Ectodermal cell (in vitro differentiated cells): Measurements from ENCODE around the gene KDM4C.
"Not testable (repeated sequence)": the region's sequence is repeated elsewhere in the genome, so short reads cannot be mapped to it uniquely, and the experiment has no call there.

Experiments used
- H3K27ac ChIP-seq: 2 replicates; pipeline ENCODE4 v1.7.0; 2013; ENCODE audit warnings: mild to moderate bottlenecking, low read depth, low read length; ENCODE audit not compliant: insufficient read depth, poor library complexity, severe bottlenecking
- H3K27me3 ChIP-seq: 2 replicates; pipeline ENCODE4 v1.7.0; 2013; ENCODE audit warnings: mild to moderate bottlenecking, low read length; ENCODE audit not compliant: insufficient read depth, control insufficient read depth, poor library complexity, severe bottlenecking
- H3K36me3 ChIP-seq: one replicate; pipeline ENCODE4 v1.7.0; 2013; ENCODE audit warnings: low read length; ENCODE audit not compliant: control insufficient read depth, insufficient read depth
- H3K4me1 ChIP-seq: one replicate; pipeline ENCODE4 v1.7.0; 2013; ENCODE audit warnings: low read length; ENCODE audit not compliant: control insufficient read depth, insufficient read depth
- H3K4me3 ChIP-seq: 2 replicates; pipeline ENCODE4 v1.7.0; 2013; ENCODE audit warnings: low read depth, low read length, control low read depth; ENCODE audit not compliant: insufficient read depth
- H3K9me3 ChIP-seq: 2 replicates; pipeline ENCODE4 v1.7.0; 2013; ENCODE audit warnings: mild to moderate bottlenecking, low read length, moderate library complexity; ENCODE audit not compliant: control insufficient read depth
- WGBS, 2 experiments: methylation state at CpG; one replicate each; pipeline ENCODE4 v1.1.7; 2013; ENCODE audit warnings: missing lambda C conversion rate in 2 of 2; 5-methylcytosine and 5-hydroxymethylcytosine counted together

Gene KDM4C

GRCh38 chr9:6946583-6947166 lies 188.9 kb downstream of the KDM4C start:
- Histone ChIP-seq H3K27ac (no peak overlapping the region), H3K4me1 (no peaks in the 10 kb centered on the region), H3K27me3 (no peaks in the 10 kb centered on the region), H3K36me3 (no peaks in the 10 kb centered on the region), H3K4me3 (no peak overlapping the region), H3K9me3 (no peaks in the 10 kb centered on the region)
- WGBS, 2 experiments = 100% methylated on average over 1 to 3 of the region's 3 CpGs

- not testable (repeated sequence) for H3K9me3 ChIP-seq, H3K4me3 ChIP-seq, H3K27ac ChIP-seq, H3K4me1 ChIP-seq, H3K27me3 ChIP-seq, H3K36me3 ChIP-seq
- 95 to 97% methylated on average over 31 of the region's 31 CpGs for WGBS, 2 experiments
Measured at GRCh38 chr9:6948921-6949320, 191.1 kb downstream of the KDM4C start.

- H3K27ac ChIP-seq = peak overlapping the region; percentile 53
- peaks cover 22% of the 10 kb centered on the region for H3K4me1 ChIP-seq
- no peak overlapping the region for H3K4me3 ChIP-seq
- no peaks in the 10 kb centered on the region for H3K27me3 ChIP-seq
- WGBS, 2 experiments = 65 to 71% methylated on average over 7 of the region's 7 CpGs
- no peaks in the 10 kb centered on the region for H3K36me3 ChIP-seq
- no peaks in the 10 kb centered on the region for H3K9me3 ChIP-seq
Measured at GRCh38 chr9:6955251-6955921, 197.6 kb downstream of the KDM4C start.

DNA sequence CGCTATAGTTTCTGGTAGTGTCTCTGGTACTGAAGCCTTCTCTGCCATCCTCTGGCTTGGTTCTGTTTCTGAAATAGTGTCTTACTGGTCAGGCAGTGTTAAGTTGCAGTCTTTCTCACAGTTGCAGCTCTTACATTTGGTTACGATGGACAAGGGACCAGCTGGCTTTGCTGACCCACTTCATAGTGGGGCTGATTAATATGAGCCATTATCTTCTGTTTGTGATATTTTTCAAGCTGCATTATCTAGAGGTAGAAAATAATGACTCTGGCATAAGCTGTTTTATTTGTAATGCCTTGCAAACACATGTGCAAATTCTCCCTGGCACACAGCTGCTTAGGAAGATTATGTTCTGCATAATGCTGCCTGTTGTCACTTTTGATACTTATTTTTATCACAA lies 199.1 kb downstream of the KDM4C start:
- no peaks in the 10 kb centered on the region for H3K9me3 ChIP-seq
- no peaks in the 10 kb centered on the region for H3K36me3 ChIP-seq
- H3K27ac ChIP-seq = no peak overlapping the region
- H3K4me3 ChIP-seq = no peak overlapping the region
- peaks cover 22% of the 10 kb centered on the region for H3K4me1 ChIP-seq
- no peaks in the 10 kb centered on the region for H3K27me3 ChIP-seq
- 82 to 88% methylated on average over 2 of the region's 2 CpGs for WGBS, 2 experiments

DNA sequence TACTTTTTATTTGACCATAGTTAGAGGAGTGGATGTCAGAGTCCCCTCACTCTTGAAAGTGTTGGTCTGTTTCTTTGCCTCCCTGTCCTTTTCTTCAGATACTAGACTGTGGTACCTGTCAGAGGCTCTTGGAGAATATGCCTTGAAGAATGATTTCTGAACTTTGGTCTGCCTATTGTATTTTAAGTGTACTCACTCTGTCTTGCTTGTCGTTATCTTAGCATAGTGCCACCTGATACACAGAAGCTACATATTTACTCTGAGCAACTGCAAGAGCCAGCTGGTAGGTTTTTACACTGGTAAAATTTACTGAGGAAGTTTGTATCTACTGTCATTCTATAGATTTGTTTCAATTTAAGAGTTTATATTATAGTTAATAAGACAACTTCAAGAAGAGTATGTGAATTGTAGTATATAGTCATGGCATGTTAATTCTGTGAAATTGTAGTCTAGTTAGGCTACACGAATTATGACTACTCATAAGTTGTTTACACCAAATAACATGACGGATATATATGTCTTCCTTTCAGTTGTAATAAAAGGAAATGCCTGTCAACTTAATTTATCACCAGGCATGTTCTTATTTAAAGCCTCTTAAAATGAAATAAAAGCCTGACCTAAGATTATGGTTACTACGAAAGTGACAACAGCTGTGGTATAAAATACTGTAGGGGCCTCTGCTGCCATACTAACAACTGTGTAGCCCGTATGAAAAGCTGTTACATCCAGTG lies 201.7 kb downstream of the KDM4C start:
- H3K4me3 ChIP-seq = no peak overlapping the region
- 92 to 96% methylated on average over 5 of the region's 5 CpGs for WGBS, 2 experiments

GRCh38 chr9:6960777-6961176 lies 203.0 kb downstream of the KDM4C start:
- H3K27ac ChIP-seq = no peak overlapping the region
- no peaks in the 10 kb centered on the region for H3K36me3 ChIP-seq
- no peak overlapping the region for H3K4me3 ChIP-seq
- WGBS, 2 experiments = 96% methylated on average over 3 of the region's 3 CpGs
- no peaks in the 10 kb centered on the region for H3K9me3 ChIP-seq
- no peaks in the 10 kb centered on the region for H3K27me3 ChIP-seq
- peaks cover 9% of the 10 kb centered on the region for H3K4me1 ChIP-seq

More for the DNA sequence above, 201.7 kb downstream of the KDM4C start:
- Histone ChIP-seq H3K4me1 (peaks cover 21% of the 10 kb centered on the region), H3K9me3 (no peaks in the 10 kb centered on the region), H3K27me3 (no peaks in the 10 kb centered on the region), H3K27ac (no peak overlapping the region), H3K36me3 (no peaks in the 10 kb centered on the region)

DNA sequence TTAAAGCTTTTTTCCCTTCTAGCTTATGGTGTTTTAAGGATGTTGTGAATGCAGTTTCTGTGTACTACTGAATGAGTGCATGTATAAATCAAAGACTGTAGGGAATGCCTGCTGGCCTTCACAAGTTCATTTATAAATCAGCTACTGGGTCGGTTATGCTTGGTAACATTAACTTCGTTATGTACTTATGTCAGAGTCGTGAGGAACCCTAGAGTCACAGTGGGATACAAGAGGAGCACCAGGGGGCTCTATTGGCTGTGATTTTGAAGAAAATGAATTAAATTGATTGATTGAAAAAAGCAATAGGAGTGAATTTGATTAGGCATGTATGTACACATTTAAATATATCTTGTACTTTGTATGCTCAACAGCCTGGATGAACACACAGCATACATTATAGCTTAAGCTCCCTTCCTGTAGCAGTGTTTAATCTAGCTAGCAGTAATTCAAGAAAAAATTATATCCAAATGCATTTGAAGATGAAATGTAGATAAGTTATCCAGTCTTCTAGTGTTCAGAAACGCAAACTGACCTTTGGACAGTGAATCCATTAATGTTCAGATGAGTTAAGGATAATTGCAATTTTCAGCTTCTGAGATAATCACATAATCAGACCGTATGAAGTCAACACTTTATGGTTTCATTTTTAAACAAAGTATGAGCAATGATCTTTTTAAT lies 204.2 kb downstream of the KDM4C start:
- H3K36me3 ChIP-seq = no peaks in the 10 kb centered on the region
- no peak overlapping the region for H3K27ac ChIP-seq
- H3K9me3 ChIP-seq = no peaks in the 10 kb centered on the region
- WGBS, 2 experiments = 92 to 95% methylated on average over 5 of the region's 5 CpGs
- no peaks in the 10 kb centered on the region for H3K27me3 ChIP-seq
- no peak overlapping the region for H3K4me3 ChIP-seq
- H3K4me1 ChIP-seq = no peaks in the 10 kb centered on the region

- no peaks in the 10 kb centered on the region for H3K36me3 ChIP-seq
- H3K4me1 ChIP-seq = no peaks in the 10 kb centered on the region
- WGBS, 2 experiments = 80 to 92% methylated on average over 1 of the region's 1 CpG
- H3K4me3 ChIP-seq = no peak overlapping the region
- no peaks in the 10 kb centered on the region for H3K27me3 ChIP-seq
- no peak overlapping the region for H3K27ac ChIP-seq
- H3K9me3 ChIP-seq = no peaks in the 10 kb centered on the region
Measured at GRCh38 chr9:6965566-6965965, 207.8 kb downstream of the KDM4C start.

- Histone ChIP-seq H3K9me3 (no peaks in the 10 kb centered on the region), H3K4me3 (no peak overlapping the region), H3K36me3 (no peaks in the 10 kb centered on the region), H3K27me3 (no peaks in the 10 kb centered on the region), H3K4me1 (no peaks in the 10 kb centered on the region), H3K27ac (no peak overlapping the region)
- WGBS, 2 experiments = 94 to 100% methylated on average over 1 to 2 of the region's 3 CpGs
Measured at GRCh38 chr9:6968271-6968670, 210.5 kb downstream of the KDM4C start.

GRCh38 chr9:6969805-6970204 lies 212.0 kb downstream of the KDM4C start:
- H3K9me3 ChIP-seq = no peaks in the 10 kb centered on the region
- H3K4me3 ChIP-seq = no peak overlapping the region
- H3K27ac ChIP-seq = no peak overlapping the region
- H3K36me3 ChIP-seq = no peaks in the 10 kb centered on the region
- no peaks in the 10 kb centered on the region for H3K27me3 ChIP-seq
- 94 to 97% methylated on average over 1 to 3 of the region's 3 CpGs for WGBS, 2 experiments
- H3K4me1 ChIP-seq = no peaks in the 10 kb centered on the region
